NB4 (cell line): ENCODE data around the gene GRID2.

Experiments
- CTCF ChIP-seq: IDR thresholded peaks from one replicate; pipeline ENCODE4 v1.5.1; 2012; ENCODE audit warnings: low read depth, low read length
- MAX ChIP-seq: IDR thresholded peaks from 2 replicates; pipeline ENCODE4 v1.6.1; 2011; ENCODE audit warnings: low read depth, low read length
- POLR2A ChIP-seq: IDR thresholded peaks from 2 replicates; pipeline ENCODE4 v1.6.1; 2011; ENCODE audit warnings: mild to moderate bottlenecking; ENCODE audit not compliant: insufficient read length; ENCODE audit errors: extremely low read depth

GRCh38 chr4:93031431-93032098 is 727.8 kb downstream of the GRID2 start:
- TF ChIP-seq CTCF (no peak), POLR2A (no peak), MAX (no peak)
